Activated CD4-positive, alpha-beta T cell treated with anti-CD3 and anti-CD28 coated beads for 36 hours (primary cell): ENCODE measurements around the gene MCTS1. TPM values are rescaled to one million over a fixed set of nuclear protein-coding genes. Genes with fewer than 3 reads are reported as not detected.
"Not testable (repeated sequence)": the region's sequence is repeated elsewhere in the genome, so short reads cannot be mapped to it uniquely, and the experiment has no call there.

Experiments used
- ATAC-seq: fragments of 200-7000 bp; cut with Tn5 transposase; one replicate; pipeline ENCODE4 v1.10.0; 2021; ENCODE audit warnings: mild to moderate bottlenecking, moderate library complexity
- CTCF ChIA-PET: fragments of 350-600 bp; sonication (Branson Sonifier 250); formaldehyde crosslinking; loops from one replicate; lab custom pipeline; 2021; ENCODE audit warnings: antibody characterized with exemption; lab: Charles Lee
- POLR2A ChIA-PET: fragments of 350-600 bp; sonication (Branson Sonifier 250); formaldehyde crosslinking; loops from one replicate; lab custom pipeline; 2021; ENCODE audit warnings: antibody characterized with exemption, inconsistent platforms; lab: Charles Lee
- DNase-seq: peaks from one replicate; pipeline ENCODE4 v3.0.0-alpha.2; 2020
- H3K27ac Mint-ChIP-seq: one replicate; pipeline ENCODE4 v1.8.0; 2021; ENCODE audit warnings: mixed read lengths
- H3K27me3 Mint-ChIP-seq: one replicate; pipeline ENCODE4 v1.8.0; 2021; ENCODE audit warnings: mixed read lengths
- H3K36me3 Mint-ChIP-seq: one replicate; pipeline ENCODE4 v1.8.0; 2021; ENCODE audit warnings: low read depth, mixed read lengths
- H3K4me1 Mint-ChIP-seq: one replicate; pipeline ENCODE4 v1.8.0; 2021; ENCODE audit warnings: mixed read lengths
- H3K4me3 Mint-ChIP-seq: one replicate; pipeline ENCODE4 v1.8.0; 2021; ENCODE audit warnings: mild to moderate bottlenecking, moderate library complexity, mixed read lengths
- H3K9me3 Mint-ChIP-seq: one replicate; pipeline ENCODE4 v1.8.0; 2021; ENCODE audit warnings: low read depth, mixed read lengths
- intact Hi-C, 2 experiments: fragments of 100-400 bp; cut with DNase I in 1 of 2; cut with micrococcal nuclease in 1 of 2; formaldehyde crosslinking; loops; one replicate each; pipeline versions ENCODE4 v1.14.2 to v1.15.1; 2022 to 2024; cut with DNase I, micrococcal nuclease
- total RNA-seq, 2 experiments: library from RNA; stranded (reverse); gene quantifications; one replicate each; pipeline ENCODE4 v1.2.3, GENCODE V29; 2021

MCTS1 gene
- total RNA-seq, 2 experiments from 2014 or later = 47.8 to 73.3 TPM

GRCh38 chrX:120629667-120630537 lies 26.0 kb downstream of the MCTS1 start, which contains the start of gene C1GALT1C1:
TSS of gene C1GALT1C1 (minus strand) at chrX:120630054. CDS start at chrX:120627166, 2,888 bp downstream.
- ChIA-PET CTCF (interaction anchor here (1.5 kb wide), 1 partner anchor 11 kb away, joined by 3 read pairs; no protein-coding TSS in a partner anchor), POLR2A (interaction anchor here (0.6 kb wide), 1 partner anchor 67 kb away, joined by 3 read pairs; no protein-coding TSS in a partner anchor)
- H3K27ac Mint-ChIP-seq = peak within 1 kb of the TSS; percentile 99
- H3K4me1 Mint-ChIP-seq = peaks cover 20% of the 10 kb centered on the region
- no peaks in the 10 kb centered on the region for H3K9me3 Mint-ChIP-seq
- peak; percentile 95 for DNase-seq
- no peaks in the 10 kb centered on the region for H3K27me3 Mint-ChIP-seq
- intact Hi-C loops = loop anchor here (1.0 to 5.0 kb wide), 6 partner anchors 26 to 132 kb away; partner anchors contain the start of genes MCTS1 (in 2 of the 2) and CUL4B (in 1 of the 2)
- peak; percentile 95 for ATAC-seq
- H3K4me3 Mint-ChIP-seq = peak within 1 kb of the TSS; percentile 91
- H3K36me3 Mint-ChIP-seq = peaks cover 6% of the 10 kb centered on the region

GRCh38 chrX:120638619-120639018 lies 34.7 kb downstream of the MCTS1 start:
- no peak for DNase-seq
- intact Hi-C loops = no loop called here
- no peak overlapping the region for H3K4me3 Mint-ChIP-seq

GRCh38 chrX:120642871-120643270 lies 39.0 kb downstream of the MCTS1 start:
- Mint-ChIP-seq H3K4me1 (no peaks in the 10 kb centered on the region), H3K36me3 (no peaks in the 10 kb centered on the region), H3K9me3 (no peaks in the 10 kb centered on the region), H3K27ac (no peak overlapping the region), H3K4me3 (no peak overlapping the region), H3K27me3 (no peaks in the 10 kb centered on the region)
- ChIA-PET CTCF (no interaction called here), POLR2A (no interaction called here)
- ATAC-seq = no peak
- DNase-seq = no peak
- intact Hi-C loops = no loop called here

More at GRCh38 chrX:120638619-120639018, 34.7 kb downstream of the MCTS1 start:
- H3K27me3 Mint-ChIP-seq = no peaks in the 10 kb centered on the region
- POLR2A ChIA-PET = no interaction called here
- no peak overlapping the region for H3K27ac Mint-ChIP-seq
- H3K4me1 Mint-ChIP-seq = no peaks in the 10 kb centered on the region
- ATAC-seq = no peak
- no peaks in the 10 kb centered on the region for H3K9me3 Mint-ChIP-seq
- CTCF ChIA-PET = no interaction called here
- no peaks in the 10 kb centered on the region for H3K36me3 Mint-ChIP-seq

- CTCF ChIA-PET = no interaction called here
- intact Hi-C loops = no loop called here
- Mint-ChIP-seq H3K27me3 (no peaks in the 10 kb centered on the region), H3K9me3 (no peaks in the 10 kb centered on the region), H3K4me1 (peaks cover 3% of the 10 kb centered on the region), H3K4me3 (no peak overlapping the region), H3K27ac (no peak overlapping the region), H3K36me3 (no peaks in the 10 kb centered on the region)
- POLR2A ChIA-PET = no interaction called here
- DNase-seq (no peak), ATAC-seq (no peak)
Observed at GRCh38 chrX:120647127-120647526, 43.2 kb downstream of the MCTS1 start.

- H3K27ac Mint-ChIP-seq, POLR2A ChIA-PET, ATAC-seq, intact Hi-C loops, H3K27me3 Mint-ChIP-seq, H3K9me3 Mint-ChIP-seq, DNase-seq, H3K36me3 Mint-ChIP-seq, H3K4me3 Mint-ChIP-seq, H3K4me1 Mint-ChIP-seq, CTCF ChIA-PET: not testable (repeated sequence)
Observed at GRCh38 chrX:120652256-120652655, 48.4 kb downstream of the MCTS1 start.

- Mint-ChIP-seq H3K27me3 (no peaks in the 10 kb centered on the region), H3K36me3 (no peaks in the 10 kb centered on the region), H3K27ac (no peak overlapping the region), H3K9me3 (no peaks in the 10 kb centered on the region), H3K4me1 (peaks cover 3% of the 10 kb centered on the region), H3K4me3 (no peak overlapping the region)
- DNase-seq = no peak
- intact Hi-C loops = no loop called here
- CTCF ChIA-PET = no interaction called here
- POLR2A ChIA-PET = no interaction called here
- no peak for ATAC-seq
Observed at GRCh38 chrX:120653000-120653399, 49.1 kb downstream of the MCTS1 start.

- Mint-ChIP-seq H3K4me3 (no peak overlapping the region), H3K27me3 (no peaks in the 10 kb centered on the region), H3K9me3 (no peaks in the 10 kb centered on the region), H3K36me3 (no peaks in the 10 kb centered on the region), H3K4me1 (peaks cover 4% of the 10 kb centered on the region), H3K27ac (no peak overlapping the region)
- CTCF ChIA-PET = interaction anchor here (0.9 kb wide), 1 partner anchor 130 kb away, joined by 3 read pairs; no protein-coding TSS in a partner anchor
- DNase-seq (no peak), ATAC-seq (no peak)
- POLR2A ChIA-PET = interaction anchor here (0.6 kb wide), 1 partner anchor 83 kb away, joined by 8 read pairs; no protein-coding TSS in a partner anchor
- intact Hi-C loops = loop anchor here in 1 of 2 experiments (10.0 kb wide), 1 partner anchor 166 kb away; no protein-coding TSS in a partner anchor
Observed at GRCh38 chrX:120660637-120661036, 56.7 kb downstream of the MCTS1 start.

Other genes with a start within 250 kb of the MCTS1 start
- not detected for gene ATP1B4, start 242.0 kb upstream of the MCTS1 start, total RNA-seq
- gene LAMP2, start 134.8 kb upstream of the MCTS1 start, total RNA-seq = 10 to 100 TPM; 30.4 to 34.5 TPM
- 10 to 100 TPM; 49.2 to 49.6 TPM for gene CUL4B, start 43.1 kb upstream of the MCTS1 start, total RNA-seq
- 10 to 100 TPM; 15.1 to 18.2 TPM for gene C1GALT1C1, start 26.0 kb downstream of the MCTS1 start, total RNA-seq